AG04449 (cell line): Measurements from ENCODE around the gene SIPA1L3.

Experiments used
- CTCF ChIA-PET: fragments of 350-600 bp; formaldehyde crosslinking; extraction: SDS; loops from one replicate; lab custom pipeline; 2021; ENCODE audit warnings: antibody characterized with exemption; lab: Yijun Ruan, JAX
- POLR2A ChIA-PET: fragments of 400-600, 350-600 bp; formaldehyde crosslinking; extraction: SDS; loops from one replicate; lab custom pipeline; 2020; ENCODE audit warnings: antibody characterized with exemption, inconsistent platforms; lab: Yijun Ruan, JAX
- DNase-seq: peaks from one replicate; pipeline ENCODE4 v3.0.0-alpha.2; 2010; ENCODE audit warnings: low read depth, low spot score
- H3K4me3 ChIP-seq: 2 replicates; pipeline ENCODE4 v1.5.1; 2011; ENCODE audit warnings: low read depth, mild to moderate bottlenecking, control low read depth, low read length
- TF ChIP-seq, protein P1 (sequence below): IDR thresholded peaks from one replicate; pipeline ENCODE4 v1.5.1; 2011; ENCODE audit warnings: mild to moderate bottlenecking, moderate library complexity, low read length, control low read depth, inconsistent platforms; ENCODE audit not compliant: insufficient read depth; ENCODE audit errors: missing control alignments

The SIPA1L3 gene

DNA sequence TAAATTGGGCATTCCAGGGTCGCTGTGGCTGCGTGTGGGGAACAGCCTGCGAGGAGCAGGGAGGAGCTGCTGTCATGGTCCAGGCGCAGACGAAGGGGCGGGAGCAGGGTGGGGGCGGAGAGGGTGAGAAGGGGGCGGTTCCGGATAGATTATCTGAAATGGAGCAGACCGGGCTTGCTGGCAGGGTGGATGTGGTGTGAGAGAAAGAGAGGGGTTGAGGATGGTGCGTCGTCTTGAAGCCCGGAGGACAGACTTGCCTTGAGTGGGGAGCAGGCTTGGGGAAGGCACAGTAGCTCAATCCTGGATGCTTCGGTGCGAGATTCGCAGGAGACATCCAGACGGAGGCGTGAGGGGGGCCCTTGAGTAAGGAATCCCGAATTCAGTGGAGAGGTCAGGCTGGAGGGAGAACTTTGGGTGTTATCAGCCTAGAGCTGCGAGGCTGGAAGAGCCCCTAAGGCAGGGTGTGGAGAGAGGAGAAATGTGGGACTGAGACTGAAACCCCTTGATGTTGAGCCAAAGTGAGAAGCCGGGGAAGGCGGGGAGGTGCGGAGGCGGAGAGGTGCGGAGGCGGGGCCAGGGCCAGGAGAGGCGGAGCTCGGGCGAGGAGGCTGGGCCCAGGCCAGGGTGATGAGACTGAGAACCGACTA lies 276.4 kb downstream of the SIPA1L3 start:
- CTCF ChIA-PET: interaction anchor here (0.8 to 2.8 kb wide), 4 partner anchors 9 to 284 kb away, joined by 3 to 10 read pairs (median 5); no protein-coding TSS in a partner anchor
- POLR2A ChIA-PET: no interaction called here
- peak overlapping the region; percentile 34; the same call in 1 of the 2 replicates for H3K4me3 ChIP-seq
- TF ChIP-seq, protein P1, sequence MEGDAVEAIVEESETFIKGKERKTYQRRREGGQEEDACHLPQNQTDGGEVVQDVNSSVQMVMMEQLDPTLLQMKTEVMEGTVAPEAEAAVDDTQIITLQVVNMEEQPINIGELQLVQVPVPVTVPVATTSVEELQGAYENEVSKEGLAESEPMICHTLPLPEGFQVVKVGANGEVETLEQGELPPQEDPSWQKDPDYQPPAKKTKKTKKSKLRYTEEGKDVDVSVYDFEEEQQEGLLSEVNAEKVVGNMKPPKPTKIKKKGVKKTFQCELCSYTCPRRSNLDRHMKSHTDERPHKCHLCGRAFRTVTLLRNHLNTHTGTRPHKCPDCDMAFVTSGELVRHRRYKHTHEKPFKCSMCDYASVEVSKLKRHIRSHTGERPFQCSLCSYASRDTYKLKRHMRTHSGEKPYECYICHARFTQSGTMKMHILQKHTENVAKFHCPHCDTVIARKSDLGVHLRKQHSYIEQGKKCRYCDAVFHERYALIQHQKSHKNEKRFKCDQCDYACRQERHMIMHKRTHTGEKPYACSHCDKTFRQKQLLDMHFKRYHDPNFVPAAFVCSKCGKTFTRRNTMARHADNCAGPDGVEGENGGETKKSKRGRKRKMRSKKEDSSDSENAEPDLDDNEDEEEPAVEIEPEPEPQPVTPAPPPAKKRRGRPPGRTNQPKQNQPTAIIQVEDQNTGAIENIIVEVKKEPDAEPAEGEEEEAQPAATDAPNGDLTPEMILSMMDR: no peak
- DNase-seq: no peak

- no peak overlapping the region for H3K4me3 ChIP-seq
- POLR2A ChIA-PET: no interaction called here
- TF ChIP-seq, protein P1: no peak
- no peak for DNase-seq
- CTCF ChIA-PET: interaction anchor here (0.9 kb wide), 1 partner anchor 283 kb away, joined by 3 read pairs; no protein-coding TSS in a partner anchor
Observed at GRCh38 chr19:38184815-38185214, 277.8 kb downstream of the SIPA1L3 start.

GRCh38 chr19:38185562-38185961 lies 278.6 kb downstream of the SIPA1L3 start:
- TF ChIP-seq, protein P1: no peak
- no peak for DNase-seq
- ChIA-PET POLR2A (no interaction called here), CTCF (interaction anchor here (0.9 kb wide), 1 partner anchor 284 kb away, joined by 3 read pairs; no protein-coding TSS in a partner anchor)
- H3K4me3 ChIP-seq: no peak overlapping the region

DNA sequence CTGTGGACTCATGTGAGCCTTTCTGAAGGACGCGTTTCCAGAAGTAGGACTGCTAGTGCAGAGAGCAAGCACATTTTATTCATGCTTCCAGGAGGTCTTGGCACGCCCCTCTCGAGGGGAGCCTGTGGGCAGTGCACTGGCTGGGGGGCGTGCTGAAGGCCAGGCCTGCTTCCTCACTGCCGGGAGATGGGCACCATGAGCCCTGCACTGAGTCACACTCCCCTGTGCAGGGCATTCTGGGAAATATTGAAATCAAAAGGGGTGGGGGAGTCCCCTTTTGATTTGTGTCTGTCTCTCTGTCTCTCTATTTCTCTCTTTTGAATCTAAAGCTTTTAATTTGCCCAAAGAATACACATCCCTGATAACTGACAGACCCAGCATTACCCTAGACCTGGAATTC lies 283.1 kb downstream of the SIPA1L3 start:
- ChIA-PET CTCF (interaction anchor here (1.0 to 1.7 kb wide), 3 partner anchors 47 to 287 kb away, joined by 3 to 7 read pairs (median 4); no protein-coding TSS in a partner anchor), POLR2A (no interaction called here)
- DNase-seq: no peak
- no peak overlapping the region for H3K4me3 ChIP-seq
- TF ChIP-seq, protein P1: no peak

DNA sequence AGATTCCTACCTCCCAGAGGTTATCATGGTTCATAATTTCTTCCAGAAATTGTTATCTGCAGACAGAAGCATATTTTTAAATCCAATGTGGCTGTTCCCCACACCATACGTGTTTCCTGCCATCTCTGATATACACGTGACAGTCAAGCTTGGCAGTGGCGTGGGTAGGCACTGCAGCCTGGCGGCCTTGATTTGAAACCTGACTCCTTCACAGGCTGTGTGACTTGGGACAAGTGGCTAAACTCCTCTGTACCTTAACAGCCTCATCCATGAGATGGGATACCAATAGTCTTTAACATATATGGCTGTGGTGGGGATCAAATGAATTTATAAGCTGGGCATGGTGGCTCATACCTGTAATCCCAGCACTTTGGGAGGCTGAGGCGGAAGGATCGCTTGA lies 283.8 kb downstream of the SIPA1L3 start:
- no peak overlapping the region for H3K4me3 ChIP-seq
- TF ChIP-seq, protein P1: no peak
- no peak for DNase-seq
- ChIA-PET CTCF (interaction anchor here (0.6 to 1.7 kb wide), 6 partner anchors 18 to 291 kb away, joined by 3 to 7 read pairs (median 3); no protein-coding TSS in a partner anchor), POLR2A (no interaction called here)

DNA sequence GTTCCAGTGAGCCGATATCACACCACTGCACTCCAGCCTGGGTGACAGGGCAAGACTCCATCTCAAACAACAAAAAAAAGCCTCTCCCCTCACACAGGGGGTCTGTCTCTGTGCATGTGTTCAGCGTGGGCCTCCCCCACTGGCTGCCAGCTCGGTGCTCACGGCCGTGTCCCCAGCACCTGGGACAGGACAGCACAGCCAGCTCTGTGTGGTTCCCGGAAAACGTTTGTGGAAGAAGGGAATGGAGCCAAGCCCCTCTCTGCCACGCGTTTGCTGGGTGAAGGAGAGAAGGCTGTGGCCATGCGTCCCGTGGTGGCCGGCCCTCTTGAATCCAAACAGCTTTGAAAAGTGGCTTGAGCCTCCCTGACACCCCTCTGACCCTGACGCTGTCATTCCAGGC lies 284.7 kb downstream of the SIPA1L3 start:
- DNase-seq: no peak
- ChIA-PET CTCF (interaction anchor here (0.8 to 1.4 kb wide), 4 partner anchors 8 to 292 kb away, joined by 3 read pairs; no protein-coding TSS in a partner anchor), POLR2A (no interaction called here)
- TF ChIP-seq, protein P1: no peak
- H3K4me3 ChIP-seq: no peak overlapping the region
